Right lobe of liver (tissue), 4 donors: ENCODE data around the gene RNF138.

Experiments
- CTCF ChIP-seq, 4 donors: fragments of 200-600 bp in 3 of 4; fragments of 450-650 bp in 1 of 4; IDR thresholded peaks; one replicate each; pipeline versions ENCODE4 v1.5.1 to v1.8.0; 2016 to 2022; ENCODE audit warnings: antibody characterized with exemption in 4 of 4, mild to moderate bottlenecking in 2 of 4
- POLR2A ChIP-seq: fragments of 450-650 bp; IDR thresholded peaks from one replicate; pipeline ENCODE4 v1.6.1; 2017; ENCODE audit warnings: antibody characterized with exemption, mild to moderate bottlenecking
- donor health status: DM: no; HTN: no; CAD: no.
- donor health status: DM: no; HTN: no; CAD: no.
- donor health status: DM: no; HTN: yes; CAD: no.

- TF ChIP-seq CTCF (IDR thresholded peaks at IDR 0.05) (no peak), POLR2A (no peak)
Observed at GRCh38 chr18:32174719-32175118, 83.0 kb downstream of the RNF138 start.
